Neuronal stem cell (in vitro differentiated cells): ENCODE data around the gene TRAF3.
"Not testable (repeated sequence)": the region's sequence is repeated elsewhere in the genome, so short reads cannot be mapped to it uniquely, and the experiment has no call there.

ENCODE experiments used
- DNase-seq: peaks from one replicate; pipeline ENCODE4 v3.0.0-alpha.2; 2013; ENCODE audit warnings: low spot score
- H2AFZ ChIP-seq: one replicate; pipeline ENCODE4 v1.6.1; 2013; ENCODE audit warnings: mild to moderate bottlenecking, low read length, inconsistent platforms
- H2AK5ac ChIP-seq: 2 replicates; pipeline ENCODE4 v1.6.1; 2013; ENCODE audit warnings: low read depth, mild to moderate bottlenecking, inconsistent platforms, low read length, moderate library complexity, mixed read lengths
- H2BK120ac ChIP-seq: 2 replicates; pipeline ENCODE4 v1.6.1; 2013; ENCODE audit warnings: low read depth, mild to moderate bottlenecking, inconsistent platforms, low read length, moderate library complexity, mixed read lengths
- H2BK12ac ChIP-seq: one replicate; pipeline ENCODE4 v1.6.1; 2013; ENCODE audit warnings: low read length, inconsistent platforms
- H2BK15ac ChIP-seq: 2 replicates; pipeline ENCODE4 v1.6.1; 2013; ENCODE audit warnings: mild to moderate bottlenecking, low read length, inconsistent platforms, mixed read lengths
- H2BK5ac ChIP-seq: one replicate; pipeline ENCODE4 v1.6.1; 2013; ENCODE audit warnings: inconsistent platforms, mild to moderate bottlenecking, low read length, moderate library complexity
- H3K14ac ChIP-seq: one replicate; pipeline ENCODE4 v1.6.1; 2013; ENCODE audit warnings: low read length, inconsistent platforms
- H3K18ac ChIP-seq: 2 replicates; pipeline ENCODE4 v1.6.1; 2013; ENCODE audit warnings: low read length, inconsistent platforms
- H3K23ac ChIP-seq: 2 replicates; pipeline ENCODE4 v1.6.1; 2013; ENCODE audit warnings: low read depth, mild to moderate bottlenecking, mixed read lengths, low read length, inconsistent platforms; ENCODE audit not compliant: poor library complexity
- H3K27ac ChIP-seq: replicated peaks from 3 replicates; pipeline ENCODE4 v1.5.1; 2013; ENCODE audit warnings: low read length, inconsistent platforms
- H3K27me3 ChIP-seq, 3 experiments: 2 replicates each; pipeline ENCODE4 v1.6.1; 2013; ENCODE audit warnings: low read length in 3 of 3, mild to moderate bottlenecking in 2 of 3, inconsistent platforms in 1 of 3, low read depth in 1 of 3, mixed read lengths in 1 of 3, moderate library complexity in 1 of 3; ENCODE audit not compliant: control insufficient read depth in 3 of 3, insufficient read depth in 3 of 3
- H3K36me3 ChIP-seq, 2 donors: replicated peaks in 1 of 2; 2 replicates each; pipeline ENCODE4 v1.6.1; 2013; ENCODE audit warnings: low read length in 2 of 2; ENCODE audit not compliant: control insufficient read depth in 2 of 2, insufficient read depth in 2 of 2
- H3K4ac ChIP-seq: 2 replicates; pipeline ENCODE4 v1.6.1; 2013; ENCODE audit warnings: inconsistent platforms, mild to moderate bottlenecking, low read length, moderate library complexity
- H3K4me1 ChIP-seq, 2 donors: 1 replicate in 1 of 2; 2 replicates in 1 of 2; pipeline ENCODE4 v1.6.1; 2013; ENCODE audit warnings: low read length in 2 of 2, low read depth in 1 of 2; ENCODE audit not compliant: control insufficient read depth in 2 of 2, insufficient read depth in 1 of 2
- H3K4me2 ChIP-seq: one replicate; pipeline ENCODE4 v1.6.1; 2013; ENCODE audit warnings: mild to moderate bottlenecking, low read length, inconsistent platforms; ENCODE audit not compliant: insufficient read depth, poor library complexity, severe bottlenecking
- H3K4me3 ChIP-seq, 2 donors: 2 replicates each; pipeline ENCODE4 v1.5.1; 2013; ENCODE audit warnings: low read length in 2 of 2, mild to moderate bottlenecking in 2 of 2, inconsistent platforms in 1 of 2, moderate library complexity in 1 of 2
- H3K79me1 ChIP-seq: one replicate; pipeline ENCODE4 v1.6.1; 2013; ENCODE audit warnings: low read depth, mild to moderate bottlenecking, inconsistent platforms, low read length, moderate library complexity
- H3K9ac ChIP-seq: one replicate; pipeline ENCODE4 v1.6.1; 2013; ENCODE audit warnings: mild to moderate bottlenecking, low read depth, low read length, inconsistent platforms; ENCODE audit not compliant: poor library complexity
- H3K9me3 ChIP-seq, 2 donors: replicated peaks in 1 of 2; 2 replicates each; pipeline versions ENCODE3 to v1.6.1; 2013; ENCODE audit warnings: low read length in 2 of 2, mild to moderate bottlenecking in 2 of 2, inconsistent platforms in 1 of 2, low read depth in 1 of 2, mixed read lengths in 1 of 2, moderate library complexity in 1 of 2; ENCODE audit not compliant: control insufficient read depth in 2 of 2, insufficient read depth in 1 of 2
- H4K8ac ChIP-seq: one replicate; pipeline ENCODE4 v1.6.1; 2013; ENCODE audit warnings: low read depth, mild to moderate bottlenecking, inconsistent platforms, low read length, moderate library complexity
- H4K91ac ChIP-seq: one replicate; pipeline ENCODE4 v1.6.1; 2013; ENCODE audit warnings: low read length, low read depth, mild to moderate bottlenecking, inconsistent platforms; ENCODE audit not compliant: poor library complexity
- WGBS, 2 donors: extraction: QIAGEN DNeasy Blood & Tissue Kit; methylation state at CpG; one replicate each; pipeline ENCODE4 v1.1.7; 2013; ENCODE audit warnings: missing lambda C conversion rate in 2 of 2, mixed read lengths in 1 of 2; ENCODE audit not compliant: insufficient read length in 2 of 2, insufficient replicate concordance in 1 of 2; ENCODE audit errors: extremely low coverage in 2 of 2; 5-methylcytosine and 5-hydroxymethylcytosine counted together

TRAF3 gene

GRCh38 chr14:102760496-102761193 lies 16.6 kb upstream of the TRAF3 start:
- H3K4me2 ChIP-seq = peak overlapping the region; percentile 43
- no peak overlapping the region for H2BK15ac ChIP-seq
- peak overlapping the region; percentile 40 for H3K23ac ChIP-seq
- H3K4ac ChIP-seq = no peak overlapping the region
- peak overlapping the region; percentile 56 for H2AFZ ChIP-seq
- peak overlapping the region; percentile 5 for H4K91ac ChIP-seq
- H3K79me1 ChIP-seq = no peaks in the 10 kb centered on the region
- H3K4me1 ChIP-seq = peaks cover 9% of the 10 kb centered on the region in 2 donors
- H2BK120ac ChIP-seq = no peak overlapping the region
- no peak overlapping the region for H4K8ac ChIP-seq
- no peak overlapping the region for H3K9ac ChIP-seq
- H3K9me3 ChIP-seq = peaks cover 0 to 2% of the 10 kb centered on the region in 2 donors
- no peak overlapping the region for H2BK12ac ChIP-seq
- DNase-seq = no peak
- no peak overlapping the region for H3K27ac ChIP-seq
- peak overlapping the region; percentile 44 for H3K18ac ChIP-seq
- H3K4me3 ChIP-seq = peak overlapping the region in 1 of 2 donors; percentile 68
- H2BK5ac ChIP-seq = no peak overlapping the region
- WGBS, 2 donors = no CpG with 5 or more reads among the region's 21 CpGs
- no peaks in the 10 kb centered on the region for H3K36me3 ChIP-seq
- H3K27me3 ChIP-seq = peaks cover 0 to 7% (median 0%) of the 10 kb centered on the region in 3 experiments
- H2AK5ac ChIP-seq = no peak overlapping the region
- H3K14ac ChIP-seq = no peak overlapping the region

- Histone ChIP-seq H3K14ac (no peak overlapping the region), H2BK12ac (no peak overlapping the region), H2BK15ac (no peak overlapping the region), H2AK5ac (peak overlapping the region; percentile 8), H3K4ac (no peak overlapping the region), H3K18ac (peak overlapping the region; percentile 52), H3K4me1 (peaks cover 9% of the 10 kb centered on the region in 2 donors), H4K91ac (no peak overlapping the region), H3K27ac (no peak overlapping the region), H3K79me1 (no peaks in the 10 kb centered on the region), H2AFZ (peak overlapping the region; percentile 56), H3K36me3 (no peaks in the 10 kb centered on the region), H4K8ac (no peak overlapping the region), H3K4me3 (peak overlapping the region in 1 of 2 donors; percentile 68), H3K9me3 (peaks cover 0 to 2% of the 10 kb centered on the region in 2 donors), H2BK120ac (no peak overlapping the region), H3K4me2 (peak overlapping the region; percentile 43), H3K23ac (no peak overlapping the region), H3K27me3 (peaks cover 0 to 7% (median 0%) of the 10 kb centered on the region in 3 experiments), H3K9ac (peak overlapping the region; percentile 7), H2BK5ac (no peak overlapping the region)
- no CpG with 5 or more reads among the region's 15 CpGs for WGBS, 2 donors
- no peak for DNase-seq
Observed at GRCh38 chr14:102761206-102761605, 16.0 kb upstream of the TRAF3 start.

- Histone ChIP-seq H3K9me3 (peaks cover 0 to 2% of the 10 kb centered on the region in 2 donors), H4K8ac (no peak overlapping the region), H3K4ac (no peak overlapping the region), H3K9ac (no peak overlapping the region), H3K4me3 (no peak overlapping the region), H3K79me1 (no peaks in the 10 kb centered on the region), H4K91ac (no peak overlapping the region), H2BK12ac (no peak overlapping the region), H3K4me1 (peaks cover 8% of the 10 kb centered on the region in 2 donors), H3K27me3 (peaks cover 0 to 7% (median 0%) of the 10 kb centered on the region in 3 experiments), H2BK15ac (no peak overlapping the region), H2AFZ (no peak overlapping the region), H2AK5ac (peak overlapping the region; percentile 83), H3K27ac (no peak overlapping the region), H3K18ac (peak overlapping the region; percentile 35), H2BK120ac (peak overlapping the region; percentile 72), H3K14ac (no peak overlapping the region), H2BK5ac (no peak overlapping the region), H3K36me3 (no peaks in the 10 kb centered on the region), H3K4me2 (no peak overlapping the region), H3K23ac (no peak overlapping the region)
- no CpG with 5 or more reads among the region's 11 CpGs for WGBS, 2 donors
- DNase-seq = no peak
Observed at GRCh38 chr14:102764220-102764671, 13.0 kb upstream of the TRAF3 start.

GRCh38 chr14:102765770-102766169 lies 11.5 kb upstream of the TRAF3 start:
- not testable (repeated sequence) for H3K27ac ChIP-seq, H4K8ac ChIP-seq, H2BK120ac ChIP-seq, H3K4me2 ChIP-seq, H3K27me3 ChIP-seq, H3K23ac ChIP-seq, H3K9ac ChIP-seq, H2BK12ac ChIP-seq, H3K79me1 ChIP-seq, H3K18ac ChIP-seq, H3K4me3 ChIP-seq, H3K4me1 ChIP-seq, H2AFZ ChIP-seq, H3K9me3 ChIP-seq, H3K14ac ChIP-seq, DNase-seq, H2BK5ac ChIP-seq, H3K4ac ChIP-seq, H4K91ac ChIP-seq, H2BK15ac ChIP-seq, H2AK5ac ChIP-seq, H3K36me3 ChIP-seq
- WGBS, 2 donors = no CpG with 5 or more reads among the region's 8 CpGs
